Cardiac fibroblast (primary cell): ENCODE results near the gene CCDC59.
A peak's percentile ranks its signal among the peaks of the same experiment; 100 is the strongest.

Experiments used
- DNase-seq, 2 donors: peaks; one replicate each; pipeline versions ENCODE4 v3.0.0 to v3.0.0-alpha.2; 2010; ENCODE audit warnings: low read depth in 2 of 2
- H3K4me3 ChIP-seq, 2 donors: replicated peaks in 1 of 2; 1 replicate in 1 of 2; 2 replicates in 1 of 2; pipeline ENCODE4 v1.5.1; 2011; ENCODE audit warnings: low read depth in 2 of 2, low read length in 2 of 2, mild to moderate bottlenecking in 2 of 2, moderate library complexity in 1 of 2
- TF ChIP-seq, protein P1 (sequence below): IDR thresholded peaks from one replicate; pipeline ENCODE4 v1.5.1; 2011; ENCODE audit warnings: low read depth, mild to moderate bottlenecking, low read length, inconsistent platforms

CCDC59 gene

DNA sequence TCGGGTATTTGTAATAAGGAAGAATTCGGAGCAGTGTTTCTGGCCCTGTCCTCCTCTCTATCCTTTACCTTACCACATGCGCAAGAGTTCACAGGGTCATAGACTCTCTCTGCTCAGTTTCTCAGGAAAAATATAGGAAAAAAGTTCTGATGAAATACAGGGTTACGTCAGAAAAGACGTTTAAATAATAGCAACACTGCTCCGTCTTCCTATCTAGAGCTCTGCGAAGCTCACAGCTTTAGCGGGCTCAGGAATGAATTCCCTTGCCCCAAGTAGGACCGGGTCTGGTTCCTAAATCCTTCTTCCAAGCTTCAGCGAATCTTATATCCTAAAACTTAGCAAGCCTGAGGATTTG is 365 bp downstream of the CCDC59 start:
- DNase-seq = no peak
- peak overlapping the region; percentile 83 to 88 for H3K4me3 ChIP-seq
- TF ChIP-seq, protein P1, sequence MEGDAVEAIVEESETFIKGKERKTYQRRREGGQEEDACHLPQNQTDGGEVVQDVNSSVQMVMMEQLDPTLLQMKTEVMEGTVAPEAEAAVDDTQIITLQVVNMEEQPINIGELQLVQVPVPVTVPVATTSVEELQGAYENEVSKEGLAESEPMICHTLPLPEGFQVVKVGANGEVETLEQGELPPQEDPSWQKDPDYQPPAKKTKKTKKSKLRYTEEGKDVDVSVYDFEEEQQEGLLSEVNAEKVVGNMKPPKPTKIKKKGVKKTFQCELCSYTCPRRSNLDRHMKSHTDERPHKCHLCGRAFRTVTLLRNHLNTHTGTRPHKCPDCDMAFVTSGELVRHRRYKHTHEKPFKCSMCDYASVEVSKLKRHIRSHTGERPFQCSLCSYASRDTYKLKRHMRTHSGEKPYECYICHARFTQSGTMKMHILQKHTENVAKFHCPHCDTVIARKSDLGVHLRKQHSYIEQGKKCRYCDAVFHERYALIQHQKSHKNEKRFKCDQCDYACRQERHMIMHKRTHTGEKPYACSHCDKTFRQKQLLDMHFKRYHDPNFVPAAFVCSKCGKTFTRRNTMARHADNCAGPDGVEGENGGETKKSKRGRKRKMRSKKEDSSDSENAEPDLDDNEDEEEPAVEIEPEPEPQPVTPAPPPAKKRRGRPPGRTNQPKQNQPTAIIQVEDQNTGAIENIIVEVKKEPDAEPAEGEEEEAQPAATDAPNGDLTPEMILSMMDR = no peak

DNA sequence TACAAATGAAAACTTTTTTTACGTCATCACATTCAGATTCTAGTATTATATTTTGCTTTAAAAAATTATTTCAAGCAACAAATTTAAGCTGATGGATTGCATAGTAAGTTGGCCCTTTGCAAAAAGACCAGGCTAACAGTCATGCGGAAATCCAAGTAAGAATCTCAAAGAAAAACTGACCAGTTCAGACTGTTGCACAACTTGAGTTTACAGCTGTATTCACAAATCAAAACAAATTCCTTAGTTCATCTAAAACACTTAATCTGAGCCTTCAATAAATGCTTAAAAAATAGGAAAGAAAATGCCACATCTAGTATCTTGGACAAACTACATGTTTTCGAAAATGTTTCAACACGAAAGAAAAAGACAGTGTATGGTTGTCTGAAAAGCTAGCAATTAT is 847 bp downstream of the CCDC59 start:
- TF ChIP-seq, protein P1 = no peak
- H3K4me3 ChIP-seq = peak overlapping the region; percentile 83 to 88
- DNase-seq = peak in 1 of 2 donors; percentile 2

DNA sequence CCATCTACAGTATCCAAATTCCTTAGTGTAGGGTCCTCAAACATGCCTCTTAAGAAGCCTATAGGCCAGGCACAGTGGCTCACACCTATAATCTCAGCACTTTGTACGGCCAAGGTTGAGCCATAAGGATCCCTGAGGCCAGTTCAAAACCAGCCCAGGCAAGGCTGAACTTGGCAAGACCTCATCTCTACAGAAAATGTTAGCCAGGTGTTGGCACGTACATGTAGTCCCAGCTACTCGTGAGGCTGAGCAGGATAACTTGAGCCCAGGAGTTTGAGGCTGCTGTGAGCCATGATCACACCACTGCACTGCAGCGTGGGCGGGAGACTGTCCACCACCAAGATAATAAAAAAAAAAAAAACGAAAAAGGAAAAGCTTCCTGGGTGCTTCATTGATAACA is 6.8 kb downstream of the CCDC59 start:
- H3K4me3 ChIP-seq = no peak overlapping the region
- TF ChIP-seq, protein P1 = no peak
- DNase-seq = no peak

DNA sequence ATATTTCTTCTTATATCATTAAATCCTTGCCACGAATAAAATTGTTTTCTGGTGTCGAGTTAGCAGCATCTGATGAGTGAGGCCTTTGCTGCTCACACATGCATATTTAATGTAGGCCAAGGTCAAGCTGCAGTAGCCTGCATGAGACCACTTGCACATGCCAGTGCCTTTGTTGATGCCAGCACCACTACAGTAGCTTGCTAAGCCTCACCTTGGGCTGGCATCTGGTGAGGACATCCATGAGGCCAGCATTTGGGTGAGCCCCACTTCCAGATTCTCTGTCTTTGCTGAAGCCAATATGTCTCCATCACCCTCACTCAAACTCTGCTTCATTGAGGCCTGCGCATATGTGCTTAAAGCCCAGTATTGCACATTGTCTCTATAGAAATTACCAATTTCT is 8.0 kb downstream of the CCDC59 start:
- no peak for DNase-seq
- TF ChIP-seq, protein P1 = no peak
- H3K4me3 ChIP-seq = no peak overlapping the region

DNA sequence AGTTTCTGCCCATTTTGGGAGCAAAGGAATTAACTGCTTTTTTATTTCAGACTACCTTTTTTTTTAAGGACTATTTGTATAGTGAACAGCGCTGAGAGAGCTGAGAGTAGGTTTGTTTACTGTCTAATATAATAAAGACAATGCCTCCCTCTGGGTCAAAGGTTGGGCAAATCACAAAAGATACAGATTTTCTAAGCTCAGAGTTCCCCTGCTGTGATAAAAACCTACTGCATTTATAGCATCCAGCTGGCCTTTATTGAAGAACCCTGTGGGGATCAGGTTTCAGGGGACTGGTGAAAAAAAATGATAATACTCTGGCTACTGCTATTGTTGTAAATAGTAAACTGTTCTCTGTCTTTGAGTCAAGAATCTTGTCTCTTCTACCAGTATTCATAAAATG is 28.7 kb downstream of the CCDC59 start:
- H3K4me3 ChIP-seq = no peak overlapping the region
- no peak for DNase-seq

DNA sequence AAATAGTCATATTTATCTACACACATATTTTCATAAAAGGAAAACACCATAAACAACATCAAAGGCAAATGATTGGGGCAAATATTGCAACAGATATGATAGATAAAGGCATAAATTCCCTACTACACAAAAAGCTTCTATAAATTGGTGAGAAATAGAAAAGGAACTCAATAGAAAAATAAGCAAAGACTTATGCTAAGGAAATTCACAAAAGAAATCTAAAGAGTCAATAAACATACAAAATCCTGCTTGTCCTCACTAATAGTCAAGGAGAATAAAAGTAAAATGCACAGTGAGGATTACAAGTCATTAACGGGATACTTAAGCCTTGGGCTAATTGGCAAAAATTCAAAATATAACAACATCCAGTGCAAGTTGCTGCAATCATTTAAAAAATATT is 30.3 kb downstream of the CCDC59 start:
- H3K4me3 ChIP-seq = no peak overlapping the region

More for the DNA sequence above, 28.7 kb downstream of the CCDC59 start:
- TF ChIP-seq, protein P1 = no peak

DNA sequence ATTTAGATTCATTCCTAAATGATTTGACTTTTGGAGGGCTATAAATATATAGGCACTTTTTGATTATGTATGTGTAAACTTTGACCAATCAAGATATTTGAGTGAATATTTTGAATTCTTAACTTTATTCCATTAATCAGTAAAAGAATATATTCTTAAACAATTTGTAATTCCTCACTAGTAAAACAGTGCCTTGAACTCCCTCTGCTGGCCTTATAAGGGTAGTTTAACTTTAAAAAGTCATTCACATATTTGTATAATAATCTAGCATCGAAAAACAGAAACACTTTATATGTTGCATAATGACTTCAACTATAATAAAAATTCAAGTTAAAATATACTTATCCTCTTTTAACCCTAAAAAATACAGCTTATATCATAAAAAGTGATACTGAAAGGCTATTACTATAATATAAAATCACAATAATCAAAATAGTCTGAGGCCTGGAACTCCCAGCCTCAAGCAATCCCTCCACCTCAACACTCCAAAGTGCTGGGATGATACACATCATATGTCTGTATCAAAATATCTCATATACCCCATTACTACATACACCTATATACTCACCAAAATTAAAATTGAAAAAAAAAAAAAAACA is 31.2 kb downstream of the CCDC59 start:
- TF ChIP-seq, protein P1 = peak; percentile 48
- peak; percentile 51 to 60 for DNase-seq
- H3K4me3 ChIP-seq = no peak overlapping the region

More for the DNA sequence above, 30.3 kb downstream of the CCDC59 start:
- TF ChIP-seq, protein P1 = no peak
- DNase-seq = no peak
